Measurements from ENCODE around the gene AIFM1. TPM values are rescaled to one million over a fixed set of nuclear protein-coding genes. Genes with fewer than 3 reads are reported as not detected.

Gene AIFM1
- total RNA-seq, 1 experiment from 2014 or later = 69.4 TPM

GRCh38 chrX:130211415-130212186 lies 46.0 kb upstream of the AIFM1 start:
- Histone ChIP-seq H3K4me1 (ENCODE audit: insufficient read depth, low read length, poor library complexity, severe bottlenecking) (no peaks in the 10 kb centered on the region), H3K36me3 (ENCODE audit: insufficient read depth, low read length, poor library complexity, severe bottlenecking) (peaks cover 24% of the 10 kb centered on the region), H3K27me3 (replicated peaks; ENCODE audit: insufficient read depth, low read depth, low read length, poor library complexity) (no peaks in the 10 kb centered on the region), H3K4me3 (ENCODE audit: low read depth, low read length, poor library complexity, severe bottlenecking) (no peak overlapping the region), H3K27ac (ENCODE audit: low read depth, low read length, poor library complexity, severe bottlenecking) (no peak overlapping the region), H3K9me3 (ENCODE audit: low read depth, low read length, poor library complexity, severe bottlenecking) (no peaks in the 10 kb centered on the region)
- no TSS peak for BruUV-seq (replicated peaks)
- DNase-seq (ENCODE audit: low spot score) = no peak
- POLR2A ChIA-PET (ENCODE audit: low non-redundant PET) = no interaction called here
- TF ChIP-seq CTCF (conservative IDR thresholded peaks at IDR 0.05; ENCODE audit: low read depth, low read length) = no peak
- TF ChIP-seq EZH2 (IDR thresholded peaks at IDR 0.05; ENCODE audit: borderline replicate concordance, low read depth, low read length, poor library complexity, severe bottlenecking) = no peak
- intact Hi-C loops (cut with micrococcal nuclease; ENCODE audit: unreplicated experiment) = no loop called here
- CTCF ChIA-PET = no interaction called here

- Histone ChIP-seq H3K27ac (ENCODE audit: low read depth, low read length, poor library complexity, severe bottlenecking) (no peak overlapping the region), H3K27me3 (replicated peaks; ENCODE audit: insufficient read depth, low read depth, low read length, poor library complexity) (no peaks in the 10 kb centered on the region), H3K36me3 (ENCODE audit: insufficient read depth, low read length, poor library complexity, severe bottlenecking) (peaks cover 11% of the 10 kb centered on the region), H3K4me3 (ENCODE audit: low read depth, low read length, poor library complexity, severe bottlenecking) (no peak overlapping the region), H3K9me3 (ENCODE audit: low read depth, low read length, poor library complexity, severe bottlenecking) (no peaks in the 10 kb centered on the region), H3K4me1 (ENCODE audit: insufficient read depth, low read length, poor library complexity, severe bottlenecking) (no peaks in the 10 kb centered on the region)
- ChIA-PET CTCF (no interaction called here), POLR2A (ENCODE audit: low non-redundant PET) (no interaction called here)
- DNase-seq (ENCODE audit: low spot score) = no peak
- no TSS peak for BruUV-seq (replicated peaks)
- intact Hi-C loops (cut with micrococcal nuclease; ENCODE audit: unreplicated experiment) = no loop called here
- no peak for TF ChIP-seq CTCF (conservative IDR thresholded peaks at IDR 0.05; ENCODE audit: low read depth, low read length)
- TF ChIP-seq EZH2 (IDR thresholded peaks at IDR 0.05; ENCODE audit: borderline replicate concordance, low read depth, low read length, poor library complexity, severe bottlenecking) = no peak
These were observed 39.0 kb upstream of the AIFM1 start for GRCh38 chrX:130204647-130205046.

- no TSS peak for BruUV-seq (replicated peaks)
- Histone ChIP-seq H3K27me3 (replicated peaks; ENCODE audit: insufficient read depth, low read depth, low read length, poor library complexity) (no peaks in the 10 kb centered on the region), H3K4me3 (ENCODE audit: low read depth, low read length, poor library complexity, severe bottlenecking) (no peak overlapping the region), H3K36me3 (ENCODE audit: insufficient read depth, low read length, poor library complexity, severe bottlenecking) (no peaks in the 10 kb centered on the region), H3K4me1 (ENCODE audit: insufficient read depth, low read length, poor library complexity, severe bottlenecking) (no peaks in the 10 kb centered on the region), H3K9me3 (ENCODE audit: low read depth, low read length, poor library complexity, severe bottlenecking) (no peaks in the 10 kb centered on the region), H3K27ac (ENCODE audit: low read depth, low read length, poor library complexity, severe bottlenecking) (no peak overlapping the region)
- no peak for TF ChIP-seq EZH2 (IDR thresholded peaks at IDR 0.05; ENCODE audit: borderline replicate concordance, low read depth, low read length, poor library complexity, severe bottlenecking)
- no peak for TF ChIP-seq CTCF (conservative IDR thresholded peaks at IDR 0.05; ENCODE audit: low read depth, low read length)
- no peak for DNase-seq (ENCODE audit: low spot score)
- POLR2A ChIA-PET (ENCODE audit: low non-redundant PET) = no interaction called here
- CTCF ChIA-PET = no interaction called here
- intact Hi-C loops (cut with micrococcal nuclease; ENCODE audit: unreplicated experiment) = loop anchor here (10.0 kb wide), 1 partner anchor 593 kb away; no protein-coding TSS in a partner anchor
These were observed 31.8 kb upstream of the AIFM1 start for GRCh38 chrX:130197464-130197863.
